Testis (tissue), 2 donors: ENCODE data around the gene MED25.

Experiments
- POLR2A ChIP-seq: fragments of 450-650 bp; IDR thresholded peaks from one replicate; pipeline ENCODE4 v1.6.1; 2017; ENCODE audit warnings: antibody characterized with exemption, mild to moderate bottlenecking, moderate library complexity
- TF ChIP-seq, protein P1 (sequence below), 3 experiments: fragments of 450-650 bp in 2 of 3; fragments of 200-600 bp in 1 of 3; sonication (generic) in 1 of 3; IDR thresholded peaks; one replicate each; pipeline ENCODE4 v1.5.1; 2016 to 2019; ENCODE audit warnings: antibody characterized with exemption in 3 of 3, mild to moderate bottlenecking in 2 of 3, moderate library complexity in 1 of 3

DNA sequence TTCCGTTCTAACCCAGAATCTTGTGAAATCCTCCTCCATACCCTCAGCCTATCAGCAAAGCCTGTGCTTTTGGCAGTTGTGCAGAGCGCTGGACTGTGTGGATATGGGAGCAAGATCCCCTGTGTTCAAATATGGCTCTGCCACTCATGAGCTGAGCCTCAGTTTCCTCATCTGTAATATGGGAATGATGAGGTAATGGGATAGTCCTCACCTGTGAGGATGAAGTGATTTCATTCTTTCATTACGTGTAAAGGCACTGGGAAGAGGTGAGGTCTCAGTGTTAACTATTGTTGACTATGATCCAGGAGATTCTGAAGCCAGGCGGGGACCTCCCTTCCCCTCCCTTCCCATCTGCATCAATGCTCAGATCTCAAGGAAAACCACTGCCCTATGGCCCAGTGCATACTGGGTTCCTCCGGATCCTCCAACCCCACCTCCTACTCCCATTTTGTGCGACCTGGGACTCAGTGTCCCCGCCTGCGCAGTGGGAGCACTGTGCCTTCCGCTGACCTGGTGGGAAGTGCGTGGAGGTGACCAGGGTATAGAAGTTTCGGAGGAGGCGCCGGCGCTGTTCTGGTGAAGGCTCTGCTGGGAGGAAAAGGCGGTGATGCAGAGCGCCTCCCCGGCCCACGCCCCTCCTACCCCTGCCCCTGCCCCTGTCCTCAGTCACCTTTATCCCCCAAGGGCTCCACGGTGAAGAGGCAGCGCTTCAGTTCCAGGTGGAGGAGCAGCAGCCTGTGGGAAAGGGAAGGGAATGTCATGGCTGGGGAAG, 10.0 kb upstream of the MED25 start:
- TF ChIP-seq, protein P1, sequence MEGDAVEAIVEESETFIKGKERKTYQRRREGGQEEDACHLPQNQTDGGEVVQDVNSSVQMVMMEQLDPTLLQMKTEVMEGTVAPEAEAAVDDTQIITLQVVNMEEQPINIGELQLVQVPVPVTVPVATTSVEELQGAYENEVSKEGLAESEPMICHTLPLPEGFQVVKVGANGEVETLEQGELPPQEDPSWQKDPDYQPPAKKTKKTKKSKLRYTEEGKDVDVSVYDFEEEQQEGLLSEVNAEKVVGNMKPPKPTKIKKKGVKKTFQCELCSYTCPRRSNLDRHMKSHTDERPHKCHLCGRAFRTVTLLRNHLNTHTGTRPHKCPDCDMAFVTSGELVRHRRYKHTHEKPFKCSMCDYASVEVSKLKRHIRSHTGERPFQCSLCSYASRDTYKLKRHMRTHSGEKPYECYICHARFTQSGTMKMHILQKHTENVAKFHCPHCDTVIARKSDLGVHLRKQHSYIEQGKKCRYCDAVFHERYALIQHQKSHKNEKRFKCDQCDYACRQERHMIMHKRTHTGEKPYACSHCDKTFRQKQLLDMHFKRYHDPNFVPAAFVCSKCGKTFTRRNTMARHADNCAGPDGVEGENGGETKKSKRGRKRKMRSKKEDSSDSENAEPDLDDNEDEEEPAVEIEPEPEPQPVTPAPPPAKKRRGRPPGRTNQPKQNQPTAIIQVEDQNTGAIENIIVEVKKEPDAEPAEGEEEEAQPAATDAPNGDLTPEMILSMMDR (IDR thresholded peaks at IDR 0.05): no peak
- TF ChIP-seq POLR2A: no peak
